Femur (tissue), 1 donor: ENCODE measurements around the gene FAM149B1.
"Not testable (repeated sequence)": the region's sequence is repeated elsewhere in the genome, so short reads cannot be mapped to it uniquely, and the experiment has no call there.

ENCODE experiments used
- DNase-seq: peaks from one replicate; pipeline ENCODE4 v3.0.0-alpha.2; 2017

The FAM149B1 gene

GRCh38 chr10:73167783-73168464, at the start of gene FAM149B1, which contains the start of gene ECD:
FAM149B1 (plus strand) TSS chr10:73168119; CDS start chr10:73168340, 221 bp downstream.
ECD (minus strand) TSS chr10:73168008; CDS start chr10:73163937, 4,071 bp downstream.
- DNase-seq: peak; percentile 98

- no peak for DNase-seq
Measured at GRCh38 chr10:73119457-73119856, 48.5 kb upstream of the FAM149B1 start.

GRCh38 chr10:73119952-73120351, 48.0 kb upstream of the FAM149B1 start:
- no peak for DNase-seq

- DNase-seq: no peak
Measured at GRCh38 chr10:73126343-73126742, 41.6 kb upstream of the FAM149B1 start.

- DNase-seq: no peak
Measured at GRCh38 chr10:73131301-73131700, 36.6 kb upstream of the FAM149B1 start.

- no peak for DNase-seq
Measured at GRCh38 chr10:73131913-73132686, 35.8 kb upstream of the FAM149B1 start.

- no peak for DNase-seq
Measured at GRCh38 chr10:73134727-73135126, 33.2 kb upstream of the FAM149B1 start.

GRCh38 chr10:73136627-73137026, 31.3 kb upstream of the FAM149B1 start:
- no peak for DNase-seq

GRCh38 chr10:73139251-73139650, 28.7 kb upstream of the FAM149B1 start:
- no peak for DNase-seq

GRCh38 chr10:73141603-73142002, 26.3 kb upstream of the FAM149B1 start:
- DNase-seq: no peak

GRCh38 chr10:73150633-73151413, 17.1 kb upstream of the FAM149B1 start:
- DNase-seq: not testable (repeated sequence)

GRCh38 chr10:73152009-73152408, 15.9 kb upstream of the FAM149B1 start:
- DNase-seq: no peak

- no peak for DNase-seq
Measured at GRCh38 chr10:73156054-73156453, 11.9 kb upstream of the FAM149B1 start.

GRCh38 chr10:73159038-73159648, 8.8 kb upstream of the FAM149B1 start:
- peak; percentile 69 for DNase-seq

- DNase-seq: no peak
Measured at GRCh38 chr10:73161079-73161478, 6.8 kb upstream of the FAM149B1 start.

- DNase-seq: no peak
Measured at GRCh38 chr10:73161662-73162061, 6.3 kb upstream of the FAM149B1 start.

- no peak for DNase-seq
Measured at GRCh38 chr10:73163096-73163495, 4.8 kb upstream of the FAM149B1 start.

- no peak for DNase-seq
Measured at GRCh38 chr10:73166972-73167371, 947 bp upstream of the FAM149B1 start.

- DNase-seq: no peak
Measured at GRCh38 chr10:73167458-73167782, 499 bp upstream of the FAM149B1 start.

GRCh38 chr10:73168465-73168803, 515 bp downstream of the FAM149B1 start:
- DNase-seq: no peak

- no peak for DNase-seq
Measured at GRCh38 chr10:73169320-73169719, 1.4 kb downstream of the FAM149B1 start.

GRCh38 chr10:73172867-73173266, 4.9 kb downstream of the FAM149B1 start:
- no peak for DNase-seq
